Astrocyte (in vitro differentiated cells and primary cell): Measurements from ENCODE around the gene KIZ. TPM values are rescaled to one million over a fixed set of nuclear protein-coding genes. Genes with fewer than 3 reads are reported as not detected.

ENCODE experiments used
- DNase-seq: peaks from one replicate; pipeline ENCODE4 v3.0.0-alpha.2; 2010; ENCODE audit warnings: low read depth
- FAIRE-seq: peaks from 2 replicates; lab custom pipeline; 2011; peaks lifted over from hg19 to GRCh38; lab: Jason Lieb, UNC
- H2AFZ ChIP-seq: 2 replicates; pipeline ENCODE4 v1.6.0; 2012; ENCODE audit warnings: low read depth, low read length, inconsistent platforms
- H3K27ac ChIP-seq: 2 replicates; pipeline ENCODE4 v1.5.1; 2011; ENCODE audit warnings: low read depth, low read length, inconsistent platforms
- H3K27me3 ChIP-seq: 2 replicates; pipeline ENCODE4 v1.6.0; 2011; ENCODE audit warnings: low read length, inconsistent platforms; ENCODE audit not compliant: insufficient read depth
- H3K36me3 ChIP-seq: 2 replicates; pipeline ENCODE4 v1.5.1; 2011; ENCODE audit warnings: low read length, inconsistent platforms; ENCODE audit not compliant: insufficient read depth
- H3K4me1 ChIP-seq: 2 replicates; pipeline ENCODE4 v1.5.1; 2011; ENCODE audit warnings: low read length, inconsistent platforms; ENCODE audit not compliant: insufficient read depth
- H3K4me2 ChIP-seq: 2 replicates; pipeline ENCODE4 v1.6.0; 2012; ENCODE audit warnings: low read length, inconsistent platforms
- H3K4me3 ChIP-seq: 2 replicates; pipeline ENCODE4 v1.5.1; 2011; ENCODE audit warnings: low read depth, mild to moderate bottlenecking, low read length, inconsistent platforms; ENCODE audit not compliant: insufficient read depth
- H3K79me2 ChIP-seq: 2 replicates; pipeline ENCODE4 v1.6.0; 2012; ENCODE audit warnings: mild to moderate bottlenecking, low read length, inconsistent platforms; ENCODE audit not compliant: insufficient read depth
- H3K9ac ChIP-seq: 2 replicates; pipeline ENCODE4 v1.6.0; 2012; ENCODE audit warnings: mild to moderate bottlenecking, low read length, inconsistent platforms
- H3K9me3 ChIP-seq: 2 replicates; pipeline ENCODE4 v1.5.1; 2012; ENCODE audit warnings: low read depth, mild to moderate bottlenecking, low read length, inconsistent platforms; ENCODE audit not compliant: insufficient read depth
- H4K20me1 ChIP-seq: 2 replicates; pipeline ENCODE4 v1.6.0; 2012; ENCODE audit warnings: low read length, inconsistent platforms; ENCODE audit not compliant: insufficient read depth
- H3K27ac Mint-ChIP-seq: one replicate; pipeline ENCODE4 v1.8.0; 2021; ENCODE audit warnings: mild to moderate bottlenecking, mixed read lengths; ENCODE audit not compliant: unreplicated experiment
- H3K27me3 Mint-ChIP-seq: one replicate; pipeline ENCODE4 v1.8.0; 2021; ENCODE audit warnings: low read depth, mixed read lengths; ENCODE audit not compliant: unreplicated experiment
- H3K36me3 Mint-ChIP-seq: one replicate; pipeline ENCODE4 v1.8.0; 2021; ENCODE audit warnings: low read depth, mixed read lengths; ENCODE audit not compliant: unreplicated experiment
- H3K4me1 Mint-ChIP-seq: one replicate; pipeline ENCODE4 v1.8.0; 2021; ENCODE audit warnings: low read depth, mixed read lengths; ENCODE audit not compliant: unreplicated experiment
- H3K4me3 Mint-ChIP-seq: one replicate; pipeline ENCODE4 v1.8.0; 2021; ENCODE audit warnings: mild to moderate bottlenecking, moderate library complexity, mixed read lengths; ENCODE audit not compliant: unreplicated experiment
- H3K9me3 Mint-ChIP-seq: one replicate; pipeline ENCODE4 v1.8.0; 2021; ENCODE audit warnings: mild to moderate bottlenecking, mixed read lengths; ENCODE audit not compliant: unreplicated experiment
- EZH2 ChIP-seq: IDR thresholded peaks from 2 replicates; pipeline ENCODE4 v1.6.1; 2012; ENCODE audit warnings: mild to moderate bottlenecking, low read length, inconsistent platforms; ENCODE audit not compliant: insufficient read depth
- total RNA-seq: library from RNA; stranded (reverse); gene quantifications from 2 replicates; pipeline ENCODE4 v1.2.1, GENCODE V29; 2021
- TF ChIP-seq, protein P1 (sequence below): IDR thresholded peaks from 2 replicates; pipeline ENCODE4 v1.5.1; 2011; ENCODE audit warnings: low read depth, mild to moderate bottlenecking, inconsistent platforms, low read length, moderate library complexity; ENCODE audit not compliant: insufficient read depth

The KIZ gene
- total RNA-seq, 1 donor from 2014 or later, result 9.7 TPM

DNA sequence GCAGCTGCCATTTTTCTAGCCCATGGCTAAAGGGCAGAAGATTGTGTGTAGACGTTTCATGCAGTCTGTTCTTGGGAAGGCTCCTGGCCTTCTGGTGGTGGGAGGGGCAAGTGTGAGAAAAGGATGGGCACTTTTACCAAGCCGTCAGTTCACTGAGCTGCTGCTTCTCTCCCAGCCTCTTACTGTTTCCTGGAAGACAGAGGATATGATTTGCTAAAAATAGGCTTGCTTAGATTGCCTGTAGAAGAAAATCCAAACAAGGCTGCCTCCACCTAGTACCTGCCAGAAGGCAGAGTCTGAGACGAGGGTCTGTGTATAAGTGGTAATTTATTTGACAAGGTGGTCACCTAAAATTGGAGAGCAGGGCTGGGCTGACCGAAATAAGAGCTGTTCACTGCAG, 7.5 kb downstream of the KIZ start:
- Mint-ChIP-seq H3K4me1 (peaks cover under 1% of the 10 kb centered on the region), H3K9me3 (no peaks in the 10 kb centered on the region), H3K4me3 (no peak overlapping the region), H3K27ac (no peak overlapping the region), H3K27me3 (no peaks in the 10 kb centered on the region), H3K36me3 (peaks cover 2% of the 10 kb centered on the region)
- DNase-seq, result no peak
- no peak for FAIRE-seq
- Histone ChIP-seq H3K27me3 (no peaks in the 10 kb centered on the region), H4K20me1 (no peaks in the 10 kb centered on the region), H3K9me3 (no peaks in the 10 kb centered on the region), H3K36me3 (peaks cover 2% of the 10 kb centered on the region), H3K27ac (no peak overlapping the region), H3K79me2 (no peaks in the 10 kb centered on the region), H3K4me1 (no peaks in the 10 kb centered on the region), H3K4me3 (no peak overlapping the region), H3K9ac (no peak overlapping the region), H3K4me2 (no peak overlapping the region), H2AFZ (no peak overlapping the region)
- TF ChIP-seq EZH2, result no peak
- TF ChIP-seq, protein P1, sequence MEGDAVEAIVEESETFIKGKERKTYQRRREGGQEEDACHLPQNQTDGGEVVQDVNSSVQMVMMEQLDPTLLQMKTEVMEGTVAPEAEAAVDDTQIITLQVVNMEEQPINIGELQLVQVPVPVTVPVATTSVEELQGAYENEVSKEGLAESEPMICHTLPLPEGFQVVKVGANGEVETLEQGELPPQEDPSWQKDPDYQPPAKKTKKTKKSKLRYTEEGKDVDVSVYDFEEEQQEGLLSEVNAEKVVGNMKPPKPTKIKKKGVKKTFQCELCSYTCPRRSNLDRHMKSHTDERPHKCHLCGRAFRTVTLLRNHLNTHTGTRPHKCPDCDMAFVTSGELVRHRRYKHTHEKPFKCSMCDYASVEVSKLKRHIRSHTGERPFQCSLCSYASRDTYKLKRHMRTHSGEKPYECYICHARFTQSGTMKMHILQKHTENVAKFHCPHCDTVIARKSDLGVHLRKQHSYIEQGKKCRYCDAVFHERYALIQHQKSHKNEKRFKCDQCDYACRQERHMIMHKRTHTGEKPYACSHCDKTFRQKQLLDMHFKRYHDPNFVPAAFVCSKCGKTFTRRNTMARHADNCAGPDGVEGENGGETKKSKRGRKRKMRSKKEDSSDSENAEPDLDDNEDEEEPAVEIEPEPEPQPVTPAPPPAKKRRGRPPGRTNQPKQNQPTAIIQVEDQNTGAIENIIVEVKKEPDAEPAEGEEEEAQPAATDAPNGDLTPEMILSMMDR, result no peak

DNA sequence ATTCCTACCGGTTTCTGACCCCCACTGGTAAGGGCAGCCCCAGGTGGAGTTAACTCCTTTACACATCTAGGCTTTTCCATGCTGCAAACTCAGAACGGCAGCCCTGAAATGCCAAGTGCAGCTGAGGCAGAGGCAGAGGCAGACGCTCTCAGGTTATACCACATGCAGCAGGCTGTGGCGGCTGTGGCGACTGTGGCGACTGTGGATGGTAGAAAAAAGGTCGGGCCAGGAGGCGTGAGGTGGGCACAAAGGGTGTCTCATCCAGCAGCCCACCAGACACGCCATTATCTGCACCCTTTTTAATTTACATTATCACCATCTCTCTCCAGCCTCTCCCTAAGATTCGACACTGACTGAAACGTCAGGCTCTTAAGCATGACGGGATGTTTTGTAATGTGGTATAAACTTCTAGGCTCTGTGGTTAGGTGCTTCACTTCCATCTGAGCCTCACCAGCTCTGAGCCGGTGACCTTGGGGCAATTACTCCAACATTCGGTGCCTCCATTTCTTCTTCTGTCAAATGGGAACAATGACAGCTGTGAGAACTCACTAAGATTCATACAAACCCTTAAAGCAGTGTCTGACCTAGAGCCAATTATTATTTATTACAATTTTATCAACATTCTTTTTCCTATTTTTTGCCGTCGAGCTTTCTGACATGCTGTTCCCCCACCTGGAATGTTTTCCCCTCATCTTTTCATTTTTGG, 8.2 kb downstream of the KIZ start:
- Histone ChIP-seq H3K9me3 (no peaks in the 10 kb centered on the region), H3K4me1 (no peaks in the 10 kb centered on the region), H2AFZ (no peak overlapping the region), H3K27ac (no peak overlapping the region), H4K20me1 (no peaks in the 10 kb centered on the region), H3K27me3 (no peaks in the 10 kb centered on the region), H3K9ac (no peak overlapping the region), H3K4me3 (no peak overlapping the region), H3K79me2 (no peaks in the 10 kb centered on the region), H3K36me3 (peaks cover 2% of the 10 kb centered on the region), H3K4me2 (no peak overlapping the region)
- FAIRE-seq, result no peak
- no peak overlapping the region for H3K27ac Mint-ChIP-seq
- H3K9me3 Mint-ChIP-seq, result no peaks in the 10 kb centered on the region
- no peaks in the 10 kb centered on the region for H3K27me3 Mint-ChIP-seq
- TF ChIP-seq, protein P1, result no peak
- no peak for TF ChIP-seq EZH2
- peaks cover 2% of the 10 kb centered on the region for H3K36me3 Mint-ChIP-seq
- H3K4me3 Mint-ChIP-seq, result no peak overlapping the region
- no peaks in the 10 kb centered on the region for H3K4me1 Mint-ChIP-seq
- no peak for DNase-seq

DNA sequence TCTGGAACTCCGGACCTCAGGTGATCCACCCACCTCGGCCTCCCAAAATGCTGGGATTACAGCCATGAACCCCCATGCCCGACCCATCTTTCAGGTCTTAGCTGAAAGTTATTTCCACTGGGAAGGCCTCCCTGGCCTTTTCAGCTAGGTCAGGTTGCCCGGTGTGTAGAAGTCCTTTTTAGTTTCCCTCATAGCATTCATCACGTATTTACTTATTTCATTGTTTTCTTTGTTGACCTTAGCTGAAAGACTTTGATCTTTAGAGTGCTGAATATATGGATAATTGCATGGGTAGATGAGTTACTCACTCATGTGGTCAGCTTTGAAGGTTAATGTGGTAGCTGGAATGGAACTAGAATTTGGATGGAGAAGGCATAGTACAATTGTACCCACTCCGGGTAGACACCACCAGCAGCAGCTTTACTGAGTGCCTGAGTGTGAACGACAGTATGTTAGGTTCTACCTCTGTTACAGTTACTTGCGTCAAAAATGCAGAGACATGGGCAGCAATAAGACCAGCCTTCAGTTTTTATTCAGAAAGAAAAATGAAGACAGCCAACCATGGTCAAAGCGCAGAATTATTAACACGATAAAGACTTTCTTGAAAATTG, 9.1 kb downstream of the KIZ start:
- no peaks in the 10 kb centered on the region for H3K4me1 Mint-ChIP-seq
- no peaks in the 10 kb centered on the region for H3K27me3 ChIP-seq
- FAIRE-seq (no peak), DNase-seq (no peak)
- H3K4me3 Mint-ChIP-seq, result no peak overlapping the region
- peaks cover 2% of the 10 kb centered on the region for H3K36me3 Mint-ChIP-seq
- no peaks in the 10 kb centered on the region for H3K27me3 Mint-ChIP-seq
- no peak overlapping the region for H3K27ac ChIP-seq
- H3K79me2 ChIP-seq, result no peaks in the 10 kb centered on the region
- no peak overlapping the region for H3K27ac Mint-ChIP-seq
- no peak overlapping the region for H2AFZ ChIP-seq
- H3K4me1 ChIP-seq, result no peaks in the 10 kb centered on the region
- H3K9me3 Mint-ChIP-seq, result no peaks in the 10 kb centered on the region
- no peaks in the 10 kb centered on the region for H4K20me1 ChIP-seq
- no peak overlapping the region for H3K9ac ChIP-seq
- no peak overlapping the region for H3K4me2 ChIP-seq
- TF ChIP-seq EZH2, result no peak
- TF ChIP-seq, protein P1, result no peak
- H3K4me3 ChIP-seq, result no peak overlapping the region
- H3K9me3 ChIP-seq, result no peaks in the 10 kb centered on the region
- H3K36me3 ChIP-seq, result peaks cover 2% of the 10 kb centered on the region
